ENCODE data around the gene AKAP13.
"Not testable (repeated sequence)": the region's sequence is repeated elsewhere in the genome, so short reads cannot be mapped to it uniquely, and the experiment has no call there.

DNA sequence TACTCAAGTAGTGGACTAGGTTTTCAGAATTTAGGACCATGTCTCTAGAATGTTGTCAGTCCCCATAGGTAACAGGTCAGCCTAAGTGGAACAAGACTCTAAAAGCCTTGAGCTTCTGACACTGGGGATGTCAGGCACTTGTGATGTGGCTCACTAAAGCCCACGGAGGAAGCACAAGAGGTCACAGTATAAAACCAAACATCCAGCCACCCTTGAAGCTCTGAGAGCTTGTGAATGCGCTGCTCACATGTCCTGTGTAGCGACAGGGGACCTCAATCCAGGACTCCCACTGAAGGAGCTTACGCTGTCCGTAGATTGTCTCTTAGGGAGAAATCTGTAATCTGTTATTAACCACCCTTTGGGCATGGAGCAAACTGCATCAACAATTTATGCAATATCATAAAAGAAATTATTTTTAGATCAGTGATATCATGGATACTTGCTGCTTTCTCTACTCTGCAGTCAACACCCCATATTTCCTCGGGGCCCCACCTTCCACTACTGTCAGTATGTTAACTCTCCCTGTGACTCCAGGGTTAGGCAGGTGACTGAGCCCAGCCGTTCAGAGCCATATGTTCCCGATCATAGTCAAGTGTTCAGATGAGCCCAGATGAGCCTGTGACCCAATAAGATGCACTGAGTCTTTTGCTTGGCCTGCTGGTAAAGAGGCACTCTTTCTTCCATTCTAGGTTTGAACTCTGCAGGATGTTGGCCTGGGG lies 32.2 kb upstream of the AKAP13 start:
- not testable (repeated sequence) for TF ChIP-seq EZH2 (IDR thresholded peaks at IDR 0.05; ENCODE audit: borderline replicate concordance, insufficient read depth, low read length, poor library complexity, severe bottlenecking); SMC3 (conservative IDR thresholded peaks at IDR 0.05; ENCODE audit: poor library complexity); MXI1 (conservative IDR thresholded peaks at IDR 0.05; ENCODE audit: poor library complexity, severe bottlenecking); RAD21 (conservative IDR thresholded peaks at IDR 0.05); POLR2AphosphoS5 (IDR thresholded peaks at IDR 0.05); EP300 (conservative IDR thresholded peaks at IDR 0.05; ENCODE audit: poor library complexity, severe bottlenecking); TAF1 (IDR thresholded peaks at IDR 0.05; ENCODE audit: low read depth)
- TF ChIP-seq, protein P1, sequence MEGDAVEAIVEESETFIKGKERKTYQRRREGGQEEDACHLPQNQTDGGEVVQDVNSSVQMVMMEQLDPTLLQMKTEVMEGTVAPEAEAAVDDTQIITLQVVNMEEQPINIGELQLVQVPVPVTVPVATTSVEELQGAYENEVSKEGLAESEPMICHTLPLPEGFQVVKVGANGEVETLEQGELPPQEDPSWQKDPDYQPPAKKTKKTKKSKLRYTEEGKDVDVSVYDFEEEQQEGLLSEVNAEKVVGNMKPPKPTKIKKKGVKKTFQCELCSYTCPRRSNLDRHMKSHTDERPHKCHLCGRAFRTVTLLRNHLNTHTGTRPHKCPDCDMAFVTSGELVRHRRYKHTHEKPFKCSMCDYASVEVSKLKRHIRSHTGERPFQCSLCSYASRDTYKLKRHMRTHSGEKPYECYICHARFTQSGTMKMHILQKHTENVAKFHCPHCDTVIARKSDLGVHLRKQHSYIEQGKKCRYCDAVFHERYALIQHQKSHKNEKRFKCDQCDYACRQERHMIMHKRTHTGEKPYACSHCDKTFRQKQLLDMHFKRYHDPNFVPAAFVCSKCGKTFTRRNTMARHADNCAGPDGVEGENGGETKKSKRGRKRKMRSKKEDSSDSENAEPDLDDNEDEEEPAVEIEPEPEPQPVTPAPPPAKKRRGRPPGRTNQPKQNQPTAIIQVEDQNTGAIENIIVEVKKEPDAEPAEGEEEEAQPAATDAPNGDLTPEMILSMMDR (IDR thresholded peaks at IDR 0.05; ENCODE audit: poor library complexity, severe bottlenecking): not testable (repeated sequence)
- TF ChIP-seq, protein P2, sequence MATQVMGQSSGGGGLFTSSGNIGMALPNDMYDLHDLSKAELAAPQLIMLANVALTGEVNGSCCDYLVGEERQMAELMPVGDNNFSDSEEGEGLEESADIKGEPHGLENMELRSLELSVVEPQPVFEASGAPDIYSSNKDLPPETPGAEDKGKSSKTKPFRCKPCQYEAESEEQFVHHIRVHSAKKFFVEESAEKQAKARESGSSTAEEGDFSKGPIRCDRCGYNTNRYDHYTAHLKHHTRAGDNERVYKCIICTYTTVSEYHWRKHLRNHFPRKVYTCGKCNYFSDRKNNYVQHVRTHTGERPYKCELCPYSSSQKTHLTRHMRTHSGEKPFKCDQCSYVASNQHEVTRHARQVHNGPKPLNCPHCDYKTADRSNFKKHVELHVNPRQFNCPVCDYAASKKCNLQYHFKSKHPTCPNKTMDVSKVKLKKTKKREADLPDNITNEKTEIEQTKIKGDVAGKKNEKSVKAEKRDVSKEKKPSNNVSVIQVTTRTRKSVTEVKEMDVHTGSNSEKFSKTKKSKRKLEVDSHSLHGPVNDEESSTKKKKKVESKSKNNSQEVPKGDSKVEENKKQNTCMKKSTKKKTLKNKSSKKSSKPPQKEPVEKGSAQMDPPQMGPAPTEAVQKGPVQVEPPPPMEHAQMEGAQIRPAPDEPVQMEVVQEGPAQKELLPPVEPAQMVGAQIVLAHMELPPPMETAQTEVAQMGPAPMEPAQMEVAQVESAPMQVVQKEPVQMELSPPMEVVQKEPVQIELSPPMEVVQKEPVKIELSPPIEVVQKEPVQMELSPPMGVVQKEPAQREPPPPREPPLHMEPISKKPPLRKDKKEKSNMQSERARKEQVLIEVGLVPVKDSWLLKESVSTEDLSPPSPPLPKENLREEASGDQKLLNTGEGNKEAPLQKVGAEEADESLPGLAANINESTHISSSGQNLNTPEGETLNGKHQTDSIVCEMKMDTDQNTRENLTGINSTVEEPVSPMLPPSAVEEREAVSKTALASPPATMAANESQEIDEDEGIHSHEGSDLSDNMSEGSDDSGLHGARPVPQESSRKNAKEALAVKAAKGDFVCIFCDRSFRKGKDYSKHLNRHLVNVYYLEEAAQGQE (IDR thresholded peaks at IDR 0.05; ENCODE audit: borderline replicate concordance): not testable (repeated sequence)

All from neural cell (in vitro differentiated cells).